ENCODE results near the gene EPN2. TPM values are rescaled to one million over a fixed set of nuclear protein-coding genes. Genes with fewer than 3 reads are reported as not detected.

Gene EPN2
- total RNA-seq, 4 donors from 2014 or later, result 23.9 to 35.1 (median 34.1) TPM

- Histone ChIP-seq H3K9me3 (no peaks in the 10 kb centered on the region), H3K27me3 (no peaks in the 10 kb centered on the region), H3K4me1 (peaks cover 6 to 65% (median 8%) of the 10 kb centered on the region in 4 donors), H3K36me3 (peaks cover 0 to 51% (median 0%) of the 10 kb centered on the region in 3 donors), H3K27ac (peak overlapping the region in 1 of 4 donors; percentile 25), H3K4me3 (no peak overlapping the region)
- peak in 1 of 3 donors; percentile 40 for DNase-seq
- TF ChIP-seq POLR2A (IDR thresholded peaks at IDR 0.05), result no peak
- TF ChIP-seq, protein P1, sequence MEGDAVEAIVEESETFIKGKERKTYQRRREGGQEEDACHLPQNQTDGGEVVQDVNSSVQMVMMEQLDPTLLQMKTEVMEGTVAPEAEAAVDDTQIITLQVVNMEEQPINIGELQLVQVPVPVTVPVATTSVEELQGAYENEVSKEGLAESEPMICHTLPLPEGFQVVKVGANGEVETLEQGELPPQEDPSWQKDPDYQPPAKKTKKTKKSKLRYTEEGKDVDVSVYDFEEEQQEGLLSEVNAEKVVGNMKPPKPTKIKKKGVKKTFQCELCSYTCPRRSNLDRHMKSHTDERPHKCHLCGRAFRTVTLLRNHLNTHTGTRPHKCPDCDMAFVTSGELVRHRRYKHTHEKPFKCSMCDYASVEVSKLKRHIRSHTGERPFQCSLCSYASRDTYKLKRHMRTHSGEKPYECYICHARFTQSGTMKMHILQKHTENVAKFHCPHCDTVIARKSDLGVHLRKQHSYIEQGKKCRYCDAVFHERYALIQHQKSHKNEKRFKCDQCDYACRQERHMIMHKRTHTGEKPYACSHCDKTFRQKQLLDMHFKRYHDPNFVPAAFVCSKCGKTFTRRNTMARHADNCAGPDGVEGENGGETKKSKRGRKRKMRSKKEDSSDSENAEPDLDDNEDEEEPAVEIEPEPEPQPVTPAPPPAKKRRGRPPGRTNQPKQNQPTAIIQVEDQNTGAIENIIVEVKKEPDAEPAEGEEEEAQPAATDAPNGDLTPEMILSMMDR (IDR thresholded peaks at IDR 0.05), result no peak
Measured at GRCh38 chr17:19382531-19383444, 145.6 kb downstream of the EPN2 start.

GRCh38 chr17:19383681-19384470 lies 146.7 kb downstream of the EPN2 start:
- peaks cover 0 to 51% (median 0%) of the 10 kb centered on the region in 3 donors for H3K36me3 ChIP-seq
- H3K9me3 ChIP-seq, result no peaks in the 10 kb centered on the region
- no peak overlapping the region for H3K4me3 ChIP-seq
- DNase-seq, result peak in 1 of 3 donors; percentile 47
- no peak for TF ChIP-seq POLR2A (IDR thresholded peaks at IDR 0.05)
- TF ChIP-seq, protein P1 (IDR thresholded peaks at IDR 0.05), result no peak
- peaks cover 4 to 72% (median 7%) of the 10 kb centered on the region in 4 donors for H3K4me1 ChIP-seq
- H3K27me3 ChIP-seq, result no peaks in the 10 kb centered on the region
- peak overlapping the region; percentile 40 to 92 (median 82) for H3K27ac ChIP-seq

DNA sequence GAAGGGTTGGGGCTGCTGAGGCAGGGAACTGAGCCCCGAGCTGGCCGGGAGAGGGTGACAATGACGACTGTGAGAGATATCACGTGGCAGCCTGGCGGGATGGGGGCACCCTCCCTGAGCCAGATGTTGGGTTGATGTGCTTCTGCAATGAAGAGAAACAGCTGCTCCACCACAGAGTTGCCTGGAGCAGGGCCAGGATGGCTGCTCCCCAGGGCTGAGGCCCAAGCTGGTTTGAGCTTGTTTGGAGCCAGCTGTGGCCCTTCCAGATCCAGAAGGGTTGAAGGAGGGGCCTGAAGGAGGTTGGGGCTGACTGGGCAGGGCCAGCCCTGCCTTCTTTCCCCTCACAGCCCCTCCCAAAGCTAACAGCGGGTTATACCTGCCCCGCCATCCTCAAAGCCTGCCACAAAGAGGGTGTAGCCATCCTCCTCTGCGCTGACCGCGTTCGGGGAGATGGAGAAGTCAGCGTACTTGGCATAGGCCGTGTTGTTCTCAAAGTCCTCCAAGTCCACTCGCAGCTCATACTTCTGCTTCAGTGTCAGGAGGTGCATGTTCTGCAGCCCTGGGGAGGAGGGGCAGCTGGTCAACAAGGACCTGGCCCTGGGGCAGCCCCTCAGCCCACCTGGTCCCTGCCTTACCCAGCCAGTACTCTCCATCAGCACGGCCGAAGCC lies 147.7 kb downstream of the EPN2 start:
- no peaks in the 10 kb centered on the region for H3K27me3 ChIP-seq
- DNase-seq, result peak in 2 of 3 donors; percentile 31 to 77
- peak overlapping the region; percentile 72 to 92 (median 84) for H3K27ac ChIP-seq
- H3K9me3 ChIP-seq, result no peaks in the 10 kb centered on the region
- peaks cover 0 to 68% (median 7%) of the 10 kb centered on the region in 4 donors for H3K4me1 ChIP-seq
- H3K4me3 ChIP-seq, result peak overlapping the region in 1 of 4 donors; percentile 14
- TF ChIP-seq, protein P1 (IDR thresholded peaks at IDR 0.05), result no peak
- no peak for TF ChIP-seq POLR2A (IDR thresholded peaks at IDR 0.05)
- H3K36me3 ChIP-seq, result peaks cover 0 to 47% (median 0%) of the 10 kb centered on the region in 3 donors

- peaks cover 0 to 68% (median 7%) of the 10 kb centered on the region in 4 donors for H3K4me1 ChIP-seq
- H3K27ac ChIP-seq, result peak overlapping the region; percentile 72 to 92 (median 84)
Measured at GRCh38 chr17:19385521-19385983, 148.4 kb downstream of the EPN2 start.

More at GRCh38 chr17:19385521-19385983, 148.4 kb downstream of the EPN2 start:
- H3K27me3 ChIP-seq, result no peaks in the 10 kb centered on the region
- H3K36me3 ChIP-seq, result peaks cover 0 to 40% (median 0%) of the 10 kb centered on the region in 3 donors
- H3K4me3 ChIP-seq, result peak overlapping the region in 1 of 4 donors; percentile 14
- DNase-seq, result peak in 1 of 3 donors; percentile 41
- no peak for TF ChIP-seq POLR2A (IDR thresholded peaks at IDR 0.05)
- TF ChIP-seq, protein P1 (IDR thresholded peaks at IDR 0.05), result no peak
- H3K9me3 ChIP-seq, result no peaks in the 10 kb centered on the region

Small RNAs within 50 kb of the gene (small RNA-seq; reads per million reads assigned to genes)
- gene MIR1180, result 1.8 to 2.3 reads per million in 2 donors

Other genes starting within 250 kb of the EPN2 start
- 10 to 100 TPM in 3 of 4 donors, 1 to 10 TPM in 1; 9.9 to 48.4 (median 37.4) TPM for gene FAM83G, start 232.6 kb upstream of the EPN2 start, total RNA-seq
- 10 to 100 TPM in 1 of 4 donors, 1 to 10 TPM in 3; 3.0 to 85.0 (median 3.2) TPM for gene GRAP, start 190.4 kb upstream of the EPN2 start, total RNA-seq
- 10 to 100 TPM in 2 of 4 donors, 1 to 10 TPM in 2; 3.7 to 17.3 (median 9.2) TPM for gene GRAPL, start 109.8 kb upstream of the EPN2 start, total RNA-seq
- gene B9D1, start 125.4 kb downstream of the EPN2 start, total RNA-seq, result 10 to 100 TPM in 1 of 4 donors, 1 to 10 TPM in 2, not detected in 1; 4.5 to 15.7 (median 5.6) TPM
- gene MAPK7, start 141.1 kb downstream of the EPN2 start, total RNA-seq, result 10 to 100 TPM; 35.0 to 60.7 (median 46.5) TPM
- 10 to 100 TPM; 12.6 to 70.8 (median 43.9) TPM for gene MFAP4, start 149.8 kb downstream of the EPN2 start, total RNA-seq
- 10 to 100 TPM in 1 of 4 donors, 1 to 10 TPM in 3; 1.2 to 47.0 (median 2.0) TPM for gene RNF112, start 173.9 kb downstream of the EPN2 start, total RNA-seq